Esophagus muscularis mucosa (tissue), 4 donors: ENCODE measurements around the gene ACAA1. TPM values are rescaled to one million over a fixed set of nuclear protein-coding genes. Genes with fewer than 3 reads are reported as not detected.

Experiments used
- DNase-seq: peaks from one replicate; pipeline ENCODE4 v3.0.0-alpha.2; 2017; ENCODE audit errors: extremely low spot score
- H3K27ac ChIP-seq, 4 donors: fragments of 200-600 bp; sonication (generic); replicated peaks in 1 of 4; 1 replicate in 3 of 4; 2 replicates in 1 of 4; pipeline ENCODE4 v1.5.1; 2016 to 2019; ENCODE audit warnings: mild to moderate bottlenecking in 1 of 4
- H3K27me3 ChIP-seq, 4 donors: fragments of 200-600 bp; sonication (generic); one replicate each; pipeline versions ENCODE4 v1.5.1 to v1.6.0; 2016 to 2019
- H3K36me3 ChIP-seq, 4 donors: fragments of 200-600 bp; sonication (generic); one replicate each; pipeline ENCODE4 v1.5.1; 2016 to 2019
- H3K4me1 ChIP-seq, 4 donors: fragments of 200-600 bp; sonication (generic); one replicate each; pipeline ENCODE4 v1.5.1; 2016 to 2019
- H3K4me3 ChIP-seq, 4 donors: fragments of 200-600 bp; sonication (generic); 1 replicate in 2 of 4; 2 replicates in 2 of 4; pipeline ENCODE4 v1.5.1; 2016 to 2019; ENCODE audit warnings: mild to moderate bottlenecking in 4 of 4, moderate library complexity in 1 of 4
- H3K9me3 ChIP-seq, 4 donors: fragments of 200-600 bp; sonication (generic); 1 replicate in 3 of 4; 2 replicates in 1 of 4; pipeline ENCODE4 v1.5.1; 2016 to 2019
- CTCF ChIP-seq, 3 experiments: fragments of 200-600 bp in 2 of 3; fragments of 450-650 bp in 1 of 3; sonication (generic) in 2 of 3; IDR thresholded peaks; one replicate each; pipeline ENCODE4 v1.5.1; 2017 to 2019; ENCODE audit warnings: antibody characterized with exemption in 3 of 3, mild to moderate bottlenecking in 2 of 3, moderate library complexity in 1 of 3
- EP300 ChIP-seq: sonication (generic); formaldehyde crosslinking; IDR thresholded peaks from one replicate; pipeline ENCODE4 v1.6.1; 2017; ENCODE audit warnings: antibody characterized with exemption
- POLR2A ChIP-seq: fragments of 450-650 bp; IDR thresholded peaks from one replicate; pipeline ENCODE4 v1.6.1; 2017; ENCODE audit warnings: antibody characterized with exemption, moderate library complexity, mild to moderate bottlenecking, low read depth
- POLR2AphosphoS5 ChIP-seq, 2 donors: sonication (generic); formaldehyde crosslinking; IDR thresholded peaks; one replicate each; pipeline ENCODE4 v1.6.1; 2017; ENCODE audit warnings: antibody characterized with exemption in 2 of 2
- WGBS: methylation state at CpG from one replicate; pipeline ENCODE4 v1.1.5; 2018; 5-methylcytosine and 5-hydroxymethylcytosine counted together
- intact Hi-C: fragments of 100-400 bp; cut with DNase I; formaldehyde crosslinking; loops from one replicate; pipeline ENCODE4 v1.15.1; 2023
- total RNA-seq, 4 donors: library from RNA; depleted of rRNA; stranded (reverse); fragments of >200 nt; gene quantifications; one replicate each; pipeline versions ENCODE4 v1.1.0 to v1.2.1, GENCODE V29; 2016

The ACAA1 gene
- total RNA-seq, 4 donors from 2014 or later: 31.3 to 49.4 (median 39.1) TPM

- intact Hi-C loops: no loop called here
- H3K27ac ChIP-seq: no peak overlapping the region
- peaks cover 55 to 100% (median 97%) of the 10 kb centered on the region in 4 donors for H3K36me3 ChIP-seq
- H3K9me3 ChIP-seq: no peaks in the 10 kb centered on the region
- DNase-seq: no peak
- WGBS: 98% methylated on average over 4 of the region's 4 CpGs
- H3K27me3 ChIP-seq: no peaks in the 10 kb centered on the region
- H3K4me1 ChIP-seq: peaks cover 0 to 24% (median 7%) of the 10 kb centered on the region in 4 donors
- TF ChIP-seq POLR2AphosphoS5 (IDR thresholded peaks at IDR 0.05) (no peak), CTCF (IDR thresholded peaks at IDR 0.05) (no peak), EP300 (no peak)
- no peak overlapping the region for H3K4me3 ChIP-seq
Observed at GRCh38 chr3:38127611-38128302, 9.2 kb downstream of the ACAA1 start.

- WGBS: 94% methylated on average over 5 of the region's 6 CpGs
- H3K4me3 ChIP-seq: no peak overlapping the region
- DNase-seq: no peak
- peaks cover 63 to 100% (median 98%) of the 10 kb centered on the region in 4 donors for H3K36me3 ChIP-seq
- H3K4me1 ChIP-seq: peaks cover 0 to 24% (median 7%) of the 10 kb centered on the region in 4 donors
- TF ChIP-seq CTCF (IDR thresholded peaks at IDR 0.05): no peak
- no peak for TF ChIP-seq POLR2AphosphoS5 (IDR thresholded peaks at IDR 0.05)
- no peak for TF ChIP-seq EP300
- no peak for TF ChIP-seq POLR2A
- intact Hi-C loops: no loop called here
- no peak overlapping the region for H3K27ac ChIP-seq
- H3K9me3 ChIP-seq: no peaks in the 10 kb centered on the region
- H3K27me3 ChIP-seq: no peaks in the 10 kb centered on the region
Observed at GRCh38 chr3:38126121-38126892, 10.6 kb downstream of the ACAA1 start.

- peaks cover 0 to 19% (median 8%) of the 10 kb centered on the region in 4 donors for H3K4me1 ChIP-seq
- WGBS: 98% methylated on average over 10 of the region's 11 CpGs
- no peak for DNase-seq
- no peak for TF ChIP-seq EP300
- TF ChIP-seq POLR2AphosphoS5 (IDR thresholded peaks at IDR 0.05): no peak
- no peak for TF ChIP-seq POLR2A
- TF ChIP-seq CTCF (IDR thresholded peaks at IDR 0.05): no peak
- H3K4me3 ChIP-seq: no peak overlapping the region
- no peak overlapping the region for H3K27ac ChIP-seq
- H3K9me3 ChIP-seq: no peaks in the 10 kb centered on the region
- intact Hi-C loops: no loop called here
- peaks cover 56 to 100% (median 98%) of the 10 kb centered on the region in 4 donors for H3K36me3 ChIP-seq
- H3K27me3 ChIP-seq: no peaks in the 10 kb centered on the region
Observed at GRCh38 chr3:38125305-38126120, 11.4 kb downstream of the ACAA1 start.

DNA sequence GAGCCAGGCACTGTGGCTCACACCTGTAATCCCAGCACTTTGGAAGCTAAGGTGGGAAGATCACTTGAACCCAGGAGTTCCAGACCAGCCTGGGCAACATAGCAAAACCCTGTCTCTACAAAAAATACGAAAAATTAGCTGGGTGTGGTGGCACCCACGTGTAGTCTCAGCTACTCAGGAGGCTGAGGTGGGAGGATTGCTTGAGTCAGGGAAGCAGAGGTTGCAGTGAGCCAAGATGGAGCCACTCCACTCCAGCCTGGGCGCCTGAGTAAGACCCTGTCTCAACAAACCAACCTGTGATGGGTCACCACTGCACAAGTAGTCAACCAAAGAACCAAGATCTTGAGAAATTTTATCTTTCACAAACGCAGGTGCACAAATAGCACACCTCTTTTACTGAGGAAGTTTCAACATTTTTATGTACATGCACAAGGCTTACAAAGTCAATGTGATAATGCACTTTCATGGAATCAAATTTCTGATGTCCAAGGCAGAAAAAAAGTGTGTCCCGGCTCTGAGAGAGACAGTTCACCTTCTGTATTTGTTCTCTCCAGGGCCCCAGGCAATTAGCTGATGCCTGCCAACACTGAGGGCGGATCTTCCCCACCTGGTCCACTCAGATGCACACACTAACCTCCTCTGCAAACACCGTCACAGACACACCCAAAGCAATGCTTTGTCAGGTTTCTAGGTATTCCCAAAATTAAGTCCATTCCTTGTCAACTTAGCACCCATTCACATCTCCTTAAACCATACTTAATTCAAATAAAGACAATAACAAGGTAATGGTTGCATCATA is 12.4 kb downstream of the ACAA1 start:
- peaks cover 56 to 100% (median 97%) of the 10 kb centered on the region in 4 donors for H3K36me3 ChIP-seq
- TF ChIP-seq POLR2A: no peak
- TF ChIP-seq POLR2AphosphoS5 (IDR thresholded peaks at IDR 0.05): no peak
- TF ChIP-seq CTCF (IDR thresholded peaks at IDR 0.05): no peak
- no peak for TF ChIP-seq EP300
- H3K4me3 ChIP-seq: no peak overlapping the region
- 87% methylated on average over 7 of the region's 7 CpGs for WGBS
- peaks cover 0 to 14% (median 6%) of the 10 kb centered on the region in 4 donors for H3K4me1 ChIP-seq
- H3K9me3 ChIP-seq: no peaks in the 10 kb centered on the region
- intact Hi-C loops: no loop called here
- no peak for DNase-seq
- no peak overlapping the region for H3K27ac ChIP-seq
- no peaks in the 10 kb centered on the region for H3K27me3 ChIP-seq
